HUES6 (cell line): ENCODE measurements around the gene PEX5L.

Source experiments
- H3K27ac ChIP-seq: 2 replicates; pipeline ENCODE4 v1.7.0; 2013; ENCODE audit warnings: low read depth, mild to moderate bottlenecking, low read length, inconsistent platforms
- H3K27me3 ChIP-seq: 2 replicates; pipeline ENCODE4 v1.6.1; 2013; ENCODE audit warnings: low read length; ENCODE audit not compliant: control insufficient read depth, insufficient read depth
- H3K36me3 ChIP-seq: 2 replicates; pipeline ENCODE4 v1.6.1; 2013; ENCODE audit warnings: low read length; ENCODE audit not compliant: control insufficient read depth, insufficient read depth
- H3K4me1 ChIP-seq: 2 replicates; pipeline ENCODE4 v1.6.1; 2013; ENCODE audit warnings: low read length; ENCODE audit not compliant: control insufficient read depth, insufficient read depth
- H3K4me3 ChIP-seq: 2 replicates; pipeline ENCODE4 v1.5.1; 2013; ENCODE audit warnings: low read depth, low read length
- H3K9ac ChIP-seq: one replicate; pipeline ENCODE4 v1.6.1; 2013; ENCODE audit warnings: mild to moderate bottlenecking, low read length
- H3K9me3 ChIP-seq: 2 replicates; pipeline ENCODE4 v1.6.1; 2013; ENCODE audit warnings: low read depth, low read length; ENCODE audit not compliant: control insufficient read depth, insufficient read depth

PEX5L gene

DNA sequence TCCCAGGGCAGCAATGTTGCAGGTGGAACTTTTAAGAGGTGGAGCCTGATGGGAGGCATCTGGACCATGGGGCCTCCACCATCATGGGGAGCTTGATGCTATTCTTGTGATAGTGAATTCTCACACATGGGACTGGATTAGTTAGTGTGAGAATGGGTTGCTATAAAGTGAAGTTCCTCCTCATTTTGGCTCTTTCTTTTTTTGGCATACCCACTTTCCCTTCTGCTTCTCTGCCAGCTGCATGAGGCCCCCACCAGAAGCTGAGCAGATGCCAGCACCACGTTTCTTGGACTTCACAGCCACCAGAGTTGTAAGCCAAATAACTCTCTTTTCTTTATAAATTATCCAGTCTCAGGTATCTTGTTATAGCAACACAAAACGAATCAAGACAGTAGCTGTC, 101.0 kb downstream of the PEX5L start:
- H3K27ac ChIP-seq: no peak overlapping the region
- H3K9ac ChIP-seq: no peak overlapping the region
- no peaks in the 10 kb centered on the region for H3K27me3 ChIP-seq
- H3K9me3 ChIP-seq: no peaks in the 10 kb centered on the region
- H3K4me1 ChIP-seq: no peaks in the 10 kb centered on the region
- no peak overlapping the region for H3K4me3 ChIP-seq
- no peaks in the 10 kb centered on the region for H3K36me3 ChIP-seq

DNA sequence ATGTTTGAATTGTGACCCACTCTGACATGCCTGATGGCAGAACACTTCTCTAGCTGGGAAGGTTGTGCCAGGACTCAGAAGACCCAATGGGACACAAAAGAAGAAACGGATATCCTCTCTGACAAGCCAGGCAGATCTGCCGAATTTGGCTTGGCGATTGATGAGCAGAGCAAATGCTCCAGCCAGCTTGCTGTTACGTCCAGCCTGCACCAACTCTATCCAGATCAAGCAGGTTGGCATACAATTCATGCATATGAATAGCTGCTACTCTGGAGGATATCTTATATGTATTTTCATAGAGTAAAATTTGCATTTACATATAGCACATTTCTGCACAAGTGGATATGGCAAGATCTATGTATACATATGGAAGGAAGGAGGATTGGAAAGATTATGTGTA, 102.8 kb downstream of the PEX5L start:
- Histone ChIP-seq H3K4me3 (no peak overlapping the region), H3K9me3 (no peaks in the 10 kb centered on the region), H3K27ac (no peak overlapping the region), H3K36me3 (no peaks in the 10 kb centered on the region), H3K9ac (no peak overlapping the region), H3K4me1 (no peaks in the 10 kb centered on the region), H3K27me3 (no peaks in the 10 kb centered on the region)

DNA sequence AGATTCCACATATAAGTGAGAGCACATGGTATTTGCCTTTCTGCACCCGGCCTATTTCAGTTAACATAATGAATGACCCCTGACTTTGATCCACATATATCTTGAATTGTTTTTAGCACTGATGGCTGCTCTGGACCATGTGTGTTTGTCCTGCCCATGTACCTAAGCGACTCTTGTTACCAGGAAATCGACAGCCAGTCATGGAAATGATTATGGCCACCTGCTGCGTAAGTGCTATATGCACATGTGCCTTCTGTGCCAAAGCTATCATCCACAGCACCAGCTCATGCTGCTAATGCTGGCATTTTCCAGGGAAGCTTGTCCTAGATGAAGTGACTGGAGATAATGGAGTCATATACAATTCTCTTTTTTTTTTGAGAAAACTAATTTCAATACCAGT, 103.7 kb downstream of the PEX5L start:
- Histone ChIP-seq H3K27ac (no peak overlapping the region), H3K27me3 (no peaks in the 10 kb centered on the region), H3K36me3 (no peaks in the 10 kb centered on the region), H3K4me1 (no peaks in the 10 kb centered on the region), H3K9me3 (no peaks in the 10 kb centered on the region), H3K4me3 (no peak overlapping the region), H3K9ac (no peak overlapping the region)

DNA sequence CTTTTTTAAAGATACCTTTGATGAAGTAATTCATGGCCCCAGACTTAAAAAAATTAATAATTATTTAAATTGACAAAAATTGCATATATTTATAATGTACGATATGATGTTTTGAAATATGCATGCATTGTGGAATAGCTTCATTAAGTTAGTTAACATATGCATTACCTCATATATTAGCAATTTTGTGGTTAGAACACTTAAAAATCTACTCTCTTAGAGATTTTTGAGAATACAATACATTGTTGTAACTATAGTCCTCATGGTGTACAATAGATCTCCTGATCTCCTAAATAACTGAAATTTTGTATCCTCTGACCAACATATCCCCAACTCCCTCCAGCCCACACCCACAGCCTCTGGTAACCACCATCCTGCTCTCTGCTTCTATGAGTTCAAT, 104.1 kb downstream of the PEX5L start:
- Histone ChIP-seq H3K36me3 (no peaks in the 10 kb centered on the region), H3K4me1 (no peaks in the 10 kb centered on the region), H3K9ac (no peak overlapping the region), H3K27me3 (no peaks in the 10 kb centered on the region), H3K4me3 (no peak overlapping the region), H3K27ac (no peak overlapping the region), H3K9me3 (no peaks in the 10 kb centered on the region)

DNA sequence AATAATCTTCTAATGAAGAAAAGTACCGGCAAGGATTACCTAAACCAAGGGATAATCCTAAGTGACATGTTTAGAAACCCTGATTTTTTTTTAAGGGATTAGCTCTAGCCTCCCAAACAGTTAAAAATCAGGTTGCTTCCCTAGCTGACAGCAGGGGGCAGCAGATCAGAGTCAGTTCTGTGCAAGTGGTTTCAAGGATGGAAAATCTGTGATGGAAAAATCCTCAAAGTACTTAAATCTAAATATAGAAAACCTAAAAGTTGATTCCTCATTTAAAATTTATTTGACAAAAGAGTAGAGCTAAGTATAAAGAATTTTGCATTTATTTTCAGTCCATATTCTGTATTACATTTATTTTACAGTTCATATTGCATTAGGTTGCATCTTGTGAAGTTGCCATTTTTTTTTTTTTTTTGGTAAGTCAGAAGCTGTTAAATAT, 107.6 kb downstream of the PEX5L start:
- H3K27me3 ChIP-seq: no peaks in the 10 kb centered on the region
- no peak overlapping the region for H3K4me3 ChIP-seq
- no peaks in the 10 kb centered on the region for H3K36me3 ChIP-seq
- no peak overlapping the region for H3K27ac ChIP-seq
- H3K9me3 ChIP-seq: no peaks in the 10 kb centered on the region
- H3K9ac ChIP-seq: no peak overlapping the region
- no peaks in the 10 kb centered on the region for H3K4me1 ChIP-seq

DNA sequence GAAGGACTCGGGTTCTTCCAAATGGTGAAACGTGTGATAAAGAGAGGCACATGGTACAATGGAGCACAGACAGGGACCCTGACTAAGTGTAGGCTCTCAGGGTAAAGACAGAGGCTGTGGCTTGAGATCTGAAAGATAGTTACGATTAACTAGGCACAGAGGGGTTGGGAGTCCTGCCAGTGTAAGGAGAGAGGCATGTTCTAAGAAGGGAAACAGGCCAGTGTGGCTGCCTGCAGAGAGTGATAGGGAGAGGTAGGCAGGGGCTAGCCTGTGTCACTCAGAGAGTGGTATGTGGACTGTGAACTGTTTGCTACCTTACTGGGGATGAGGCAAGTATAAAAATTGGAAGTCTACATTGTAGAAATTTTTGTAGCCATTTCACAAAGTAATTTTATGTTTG, 109.5 kb downstream of the PEX5L start:
- Histone ChIP-seq H3K27me3 (no peaks in the 10 kb centered on the region), H3K36me3 (no peaks in the 10 kb centered on the region), H3K4me3 (no peak overlapping the region), H3K4me1 (no peaks in the 10 kb centered on the region), H3K27ac (no peak overlapping the region), H3K9ac (no peak overlapping the region), H3K9me3 (no peaks in the 10 kb centered on the region)

DNA sequence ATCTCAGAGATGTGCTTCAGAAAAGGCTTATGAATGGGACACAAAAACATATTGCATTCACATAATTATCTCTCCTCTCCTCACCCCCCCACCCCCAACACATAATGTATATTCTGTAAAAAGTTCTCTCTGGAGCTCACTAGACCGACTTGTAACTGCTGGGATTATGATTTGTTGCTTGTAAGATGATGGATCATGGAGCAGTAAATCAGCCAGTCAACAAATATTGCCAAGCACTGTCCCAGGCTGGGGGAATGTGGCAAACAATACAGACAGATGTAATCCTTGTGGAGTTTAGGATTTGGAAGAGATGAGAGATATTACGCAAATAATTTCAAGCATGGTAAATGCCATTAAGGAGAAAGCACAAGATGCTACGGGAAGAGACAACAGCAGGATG, 114.8 kb downstream of the PEX5L start:
- H3K4me1 ChIP-seq: peaks cover 5% of the 10 kb centered on the region; the same call in 1 of the 2 replicates
- no peak overlapping the region for H3K4me3 ChIP-seq
- no peaks in the 10 kb centered on the region for H3K27me3 ChIP-seq
- H3K27ac ChIP-seq: no peak overlapping the region
- H3K9me3 ChIP-seq: no peaks in the 10 kb centered on the region
- H3K36me3 ChIP-seq: no peaks in the 10 kb centered on the region
- no peak overlapping the region for H3K9ac ChIP-seq

DNA sequence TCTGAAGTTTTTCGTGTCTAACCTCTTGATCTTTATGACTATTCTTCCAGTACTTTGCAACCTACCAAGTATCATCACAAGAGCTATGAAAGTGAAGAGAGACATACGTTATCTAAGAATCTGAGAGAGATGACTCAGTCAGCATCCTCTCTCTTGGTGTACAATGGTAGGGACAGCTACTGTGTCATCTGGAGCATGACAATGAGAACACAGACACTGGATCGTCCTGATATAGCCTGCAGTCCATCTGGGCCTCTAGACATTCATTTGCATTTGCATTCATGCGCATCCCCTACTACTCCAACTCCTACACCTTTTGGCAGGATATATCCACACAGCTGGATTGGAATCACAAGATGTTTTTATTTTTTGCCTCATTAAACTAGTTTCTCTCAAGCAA, 115.2 kb downstream of the PEX5L start:
- Histone ChIP-seq H3K4me3 (no peak overlapping the region), H3K27ac (no peak overlapping the region), H3K9ac (no peak overlapping the region), H3K36me3 (no peaks in the 10 kb centered on the region), H3K27me3 (no peaks in the 10 kb centered on the region), H3K9me3 (no peaks in the 10 kb centered on the region), H3K4me1 (peaks cover 5% of the 10 kb centered on the region; the same call in 1 of the 2 replicates)

DNA sequence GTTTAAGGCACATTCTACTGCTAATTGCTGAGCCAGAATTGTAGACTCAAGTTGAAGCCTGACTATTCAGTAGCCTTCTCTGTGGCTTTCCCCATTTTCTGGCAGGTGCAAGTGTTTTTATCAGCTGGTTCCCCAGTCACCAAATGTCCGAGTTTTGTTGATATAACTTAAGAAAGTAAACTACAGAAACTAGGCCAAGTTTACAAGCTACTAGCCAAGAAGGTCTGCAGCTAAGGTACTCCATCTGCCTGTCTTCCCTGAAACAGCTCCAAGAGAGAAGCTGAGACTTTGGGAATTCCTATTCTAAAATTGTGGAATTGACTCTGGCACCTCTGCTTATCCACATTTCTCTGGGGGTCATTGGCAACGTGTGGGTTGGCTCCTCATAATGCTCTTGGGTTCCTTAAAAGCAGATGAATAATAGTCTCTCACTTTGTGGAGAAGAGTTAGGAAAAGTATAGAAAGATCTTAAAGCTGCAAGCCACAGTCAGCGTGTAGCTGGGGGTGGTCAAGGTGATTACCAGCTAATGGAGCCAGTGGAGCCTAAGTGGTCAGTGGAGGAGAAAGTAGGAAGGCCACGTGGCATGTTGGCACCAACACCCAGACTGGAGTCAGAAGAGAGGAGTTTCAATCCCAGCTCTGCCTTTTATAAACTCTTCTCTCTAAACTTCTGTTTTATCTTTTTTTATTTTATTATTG, 128.8 kb downstream of the PEX5L start:
- Histone ChIP-seq H3K27me3 (no peaks in the 10 kb centered on the region), H3K27ac (no peak overlapping the region), H3K9me3 (no peaks in the 10 kb centered on the region), H3K9ac (no peak overlapping the region), H3K36me3 (no peaks in the 10 kb centered on the region), H3K4me1 (no peaks in the 10 kb centered on the region), H3K4me3 (no peak overlapping the region)

DNA sequence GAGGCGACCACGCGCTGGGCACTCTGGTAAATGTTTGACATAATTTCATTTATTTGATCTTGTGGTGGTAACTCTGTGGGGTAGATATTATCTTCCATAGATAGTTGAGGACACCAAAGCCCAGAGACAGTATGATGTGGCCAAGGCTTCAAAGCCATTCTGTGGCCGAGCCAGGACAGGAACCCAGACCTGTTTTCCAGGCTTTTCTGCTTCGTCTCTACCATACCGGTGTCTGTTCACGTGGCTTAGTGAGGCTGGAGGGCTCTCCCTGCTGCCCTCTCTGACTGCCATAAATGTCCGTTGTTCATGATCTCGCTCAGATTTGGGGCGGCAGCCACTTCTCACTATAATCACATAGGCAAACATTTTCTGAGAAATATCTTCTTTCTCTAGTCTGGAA, 134.7 kb downstream of the PEX5L start:
- H3K4me1 ChIP-seq: no peaks in the 10 kb centered on the region

DNA sequence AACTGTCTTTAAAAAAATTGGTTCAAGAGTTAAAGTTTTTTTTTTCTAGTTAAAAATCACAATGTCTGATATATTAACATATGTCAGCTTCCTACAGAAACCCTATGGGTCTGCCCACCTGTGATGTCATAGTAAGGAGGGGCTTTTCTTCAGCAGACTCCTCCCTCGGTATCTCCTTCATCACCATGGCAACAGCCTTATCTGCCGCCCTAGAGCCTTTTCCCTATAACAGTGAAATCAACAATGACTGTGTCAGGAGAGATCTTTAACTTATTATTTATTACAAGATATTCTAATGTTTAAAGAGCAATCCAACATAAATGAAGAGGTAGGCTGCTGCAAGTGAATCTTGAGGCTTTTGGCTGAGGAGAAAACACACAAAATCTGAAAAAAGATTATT, 138.7 kb downstream of the PEX5L start:
- H3K9ac ChIP-seq: no peak overlapping the region
- no peaks in the 10 kb centered on the region for H3K27me3 ChIP-seq
- H3K4me3 ChIP-seq: no peak overlapping the region
- no peak overlapping the region for H3K27ac ChIP-seq
- H3K36me3 ChIP-seq: no peaks in the 10 kb centered on the region
- H3K9me3 ChIP-seq: no peaks in the 10 kb centered on the region
- no peaks in the 10 kb centered on the region for H3K4me1 ChIP-seq

More for the DNA sequence above, 134.7 kb downstream of the PEX5L start:
- H3K4me3 ChIP-seq: no peak overlapping the region
- H3K27me3 ChIP-seq: no peaks in the 10 kb centered on the region
- no peaks in the 10 kb centered on the region for H3K36me3 ChIP-seq
- H3K9me3 ChIP-seq: no peaks in the 10 kb centered on the region
- H3K9ac ChIP-seq: no peak overlapping the region
- no peak overlapping the region for H3K27ac ChIP-seq
